Measurements from ENCODE around the gene ABL1.
"Not testable (repeated sequence)": the region's sequence is repeated elsewhere in the genome, so short reads cannot be mapped to it uniquely, and the experiment has no call there.

Gene ABL1

GRCh38 chr9:130825809-130826208 is 9.2 kb upstream of the ABL1 start:
- FAIRE-seq = no peak

GRCh38 chr9:130829762-130830161 is 5.3 kb upstream of the ABL1 start:
- no peak for FAIRE-seq

GRCh38 chr9:130830231-130830760 is 4.8 kb upstream of the ABL1 start:
- no peak for FAIRE-seq

- no peak for FAIRE-seq
Observed at GRCh38 chr9:130831077-130831476, 4.0 kb upstream of the ABL1 start.

GRCh38 chr9:130833031-130833990 is 1.7 kb upstream of the ABL1 start:
- no peak for FAIRE-seq

GRCh38 chr9:130835441-130836298 is 616 bp downstream of the ABL1 start:
- no peak for FAIRE-seq

GRCh38 chr9:130837002-130837511 is 2.0 kb downstream of the ABL1 start:
- FAIRE-seq = no peak

GRCh38 chr9:130837643-130838042 is 2.6 kb downstream of the ABL1 start:
- FAIRE-seq = no peak

GRCh38 chr9:130839132-130840111 is 4.4 kb downstream of the ABL1 start:
- FAIRE-seq = no peak

GRCh38 chr9:130842545-130842944 is 7.5 kb downstream of the ABL1 start:
- no peak for FAIRE-seq

GRCh38 chr9:130843049-130843908 is 8.2 kb downstream of the ABL1 start:
- no peak for FAIRE-seq

GRCh38 chr9:130844044-130844451 is 9.0 kb downstream of the ABL1 start:
- FAIRE-seq = no peak

- FAIRE-seq = no peak
Observed at GRCh38 chr9:130845254-130845653, 10.2 kb downstream of the ABL1 start.

GRCh38 chr9:130845901-130846481 is 10.9 kb downstream of the ABL1 start:
- FAIRE-seq = no peak

GRCh38 chr9:130846487-130847305 is 11.6 kb downstream of the ABL1 start:
- FAIRE-seq = no peak

GRCh38 chr9:130847306-130848217 is 12.5 kb downstream of the ABL1 start:
- FAIRE-seq = no peak

- not testable (repeated sequence) for FAIRE-seq
Observed at GRCh38 chr9:130848514-130848913, 13.5 kb downstream of the ABL1 start.

GRCh38 chr9:130849356-130849755 is 14.3 kb downstream of the ABL1 start:
- FAIRE-seq = no peak
